ENCODE measurements around the gene XIST. TPM values are rescaled to one million over a fixed set of nuclear protein-coding genes. Genes with fewer than 3 reads are reported as not detected.

The XIST gene
- total and polyA plus RNA-seq, 2 donors (not counting 1 experiment from before 2014, with no cell fraction given): 193 TPM; not detected in 1

- H3K9ac ChIP-seq (ENCODE audit: low read length): no peak overlapping the region
- peaks cover 17% of the 10 kb centered on the region for H4K20me1 ChIP-seq (ENCODE audit: control insufficient read depth, insufficient read depth, low read length, poor library complexity, severe bottlenecking)
- Mint-ChIP-seq H3K27me3 (no peaks in the 10 kb centered on the region), H3K4me1 (no peaks in the 10 kb centered on the region), H3K4me3 (no peak overlapping the region), H3K27ac (no peak overlapping the region), H3K9me3 (ENCODE audit: insufficient read depth) (no peaks in the 10 kb centered on the region)
- H3K4me2 ChIP-seq (replicated peaks; ENCODE audit: low read depth, low read length, poor library complexity, severe bottlenecking): no peak overlapping the region
- intact Hi-C loops (cut with micrococcal nuclease): no loop called here
- no peaks in the 10 kb centered on the region for H3K79me2 ChIP-seq (ENCODE audit: control insufficient read depth, insufficient read depth, low read length)
- no peak overlapping the region for H3K4me3 ChIP-seq (ENCODE audit: control extremely low read depth in 1 of 5, extremely low read depth in 1 of 5, insufficient read depth in 1 of 5, low read depth in 2 of 5, low read length in 4 of 5)
- WGBS (ENCODE audit: insufficient coverage): no CpG with 5 or more reads among the region's 1 CpG
- ATAC-seq (ENCODE audit: low read depth) (no peak), DNase-seq (no peak)
- no peak overlapping the region for H3K27ac ChIP-seq (ENCODE audit: low read length in 2 of 2)
- POLR2A ChIA-PET: no interaction called here
- H3K9me3 ChIP-seq (ENCODE audit: control extremely low read depth in 1 of 3, control insufficient read depth in 2 of 3, insufficient read depth in 1 of 3, low read length in 2 of 3): no peaks in the 10 kb centered on the region
- CTCF ChIA-PET: no interaction called here
- H2AFZ ChIP-seq (ENCODE audit: insufficient read depth, low read depth, low read length, poor library complexity, severe bottlenecking): no peak overlapping the region
- TF ChIP-seq CTCF (IDR thresholded peaks at IDR 0.05) (no peak), EZH2 (IDR thresholded peaks at IDR 0.05; ENCODE audit: borderline replicate concordance, insufficient read depth, low read depth, low read length, poor library complexity, severe bottlenecking) (no peak)
- H3K36me3 ChIP-seq (replicated peaks in 1 of 2; ENCODE audit: control extremely low read depth in 1 of 2, control insufficient read depth in 1 of 2, extremely low read depth in 1 of 2, insufficient read depth in 2 of 2, low read length in 1 of 2): no peaks in the 10 kb centered on the region
- no peaks in the 10 kb centered on the region for H3K4me1 ChIP-seq (ENCODE audit: control insufficient read depth in 2 of 2, insufficient read depth in 2 of 2, low read length in 2 of 2)
- H3K27me3 ChIP-seq (replicated peaks in 1 of 4; ENCODE audit: control extremely low read depth in 1 of 4, control insufficient read depth in 3 of 4, insufficient read depth in 4 of 4, low read length in 3 of 4): no peaks in the 10 kb centered on the region
These were observed 26.9 kb downstream of the XIST start for GRCh38 chrX:73825569-73825968.

- ChIA-PET POLR2A (no interaction called here), CTCF (no interaction called here)
- no peak for TF ChIP-seq EZH2 (IDR thresholded peaks at IDR 0.05; ENCODE audit: borderline replicate concordance, insufficient read depth, low read depth, low read length, poor library complexity, severe bottlenecking)
- Histone ChIP-seq H3K27ac (ENCODE audit: low read length in 2 of 2) (no peak overlapping the region), H3K4me1 (ENCODE audit: control insufficient read depth in 2 of 2, insufficient read depth in 2 of 2, low read length in 2 of 2) (no peaks in the 10 kb centered on the region), H4K20me1 (ENCODE audit: control insufficient read depth, insufficient read depth, low read length, poor library complexity, severe bottlenecking) (peaks cover 11% of the 10 kb centered on the region), H3K9me3 (ENCODE audit: control extremely low read depth in 1 of 3, control insufficient read depth in 2 of 3, insufficient read depth in 1 of 3, low read length in 2 of 3) (no peaks in the 10 kb centered on the region), H3K36me3 (replicated peaks in 1 of 2; ENCODE audit: control extremely low read depth in 1 of 2, control insufficient read depth in 1 of 2, extremely low read depth in 1 of 2, insufficient read depth in 2 of 2, low read length in 1 of 2) (no peaks in the 10 kb centered on the region), H3K27me3 (replicated peaks in 1 of 4; ENCODE audit: control extremely low read depth in 1 of 4, control insufficient read depth in 3 of 4, insufficient read depth in 4 of 4, low read length in 3 of 4) (no peaks in the 10 kb centered on the region), H3K4me2 (replicated peaks; ENCODE audit: low read depth, low read length, poor library complexity, severe bottlenecking) (no peak overlapping the region), H2AFZ (ENCODE audit: insufficient read depth, low read depth, low read length, poor library complexity, severe bottlenecking) (no peak overlapping the region), H3K9ac (ENCODE audit: low read length) (no peak overlapping the region), H3K4me3 (ENCODE audit: control extremely low read depth in 1 of 5, extremely low read depth in 1 of 5, insufficient read depth in 1 of 5, low read depth in 2 of 5, low read length in 4 of 5) (no peak overlapping the region), H3K79me2 (ENCODE audit: control insufficient read depth, insufficient read depth, low read length) (no peaks in the 10 kb centered on the region)
- no CpG with 5 or more reads among the region's 2 CpGs for WGBS (ENCODE audit: insufficient coverage)
- Mint-ChIP-seq H3K9me3 (ENCODE audit: insufficient read depth) (no peaks in the 10 kb centered on the region), H3K27ac (no peak overlapping the region), H3K27me3 (no peaks in the 10 kb centered on the region), H3K4me3 (no peak overlapping the region), H3K4me1 (no peaks in the 10 kb centered on the region)
- DNase-seq: no peak
- intact Hi-C loops (cut with micrococcal nuclease): no loop called here
- ATAC-seq (ENCODE audit: low read depth): no peak
These were observed 29.0 kb downstream of the XIST start for GRCh38 chrX:73823473-73824004.

All from B cell (primary cell).